Fibroblast of lung (primary cell): ENCODE measurements around the gene GNPTAB.

Experiments
- CTCF ChIP-seq, 2 donors: IDR thresholded peaks in 1 of 2; conservative IDR thresholded peaks in 1 of 2; 1 replicate in 1 of 2; 2 replicates in 1 of 2; pipeline ENCODE4 v1.5.1; 2011 to 2012; ENCODE audit warnings: low read length in 2 of 2, control low read depth in 1 of 2, inconsistent platforms in 1 of 2, low read depth in 1 of 2, mild to moderate bottlenecking in 1 of 2
- EZH2 ChIP-seq: IDR thresholded peaks from 2 replicates; pipeline ENCODE4 v1.5.1; 2012; ENCODE audit warnings: low read length, control low read depth, mild to moderate bottlenecking; ENCODE audit errors: missing control alignments

- TF ChIP-seq CTCF (conservative IDR thresholded peaks at IDR 0.05 in 1 of 2, IDR thresholded peaks at IDR 0.05 in 1 of 2; ENCODE audit: low read depth in 1 of 2, low read length in 2 of 2) (no peak), EZH2 (no peak)
Measured at GRCh38 chr12:101767537-101767936, 63.2 kb downstream of the GNPTAB start.
